ENCODE measurements around the gene C14orf180. TPM values are rescaled to one million over a fixed set of nuclear protein-coding genes. Genes with fewer than 3 reads are reported as not detected.

C14orf180 gene
- total and polyA plus RNA-seq, 2 donors (not counting 1 experiment from before 2014, with no cell fraction given): not detected

DNA sequence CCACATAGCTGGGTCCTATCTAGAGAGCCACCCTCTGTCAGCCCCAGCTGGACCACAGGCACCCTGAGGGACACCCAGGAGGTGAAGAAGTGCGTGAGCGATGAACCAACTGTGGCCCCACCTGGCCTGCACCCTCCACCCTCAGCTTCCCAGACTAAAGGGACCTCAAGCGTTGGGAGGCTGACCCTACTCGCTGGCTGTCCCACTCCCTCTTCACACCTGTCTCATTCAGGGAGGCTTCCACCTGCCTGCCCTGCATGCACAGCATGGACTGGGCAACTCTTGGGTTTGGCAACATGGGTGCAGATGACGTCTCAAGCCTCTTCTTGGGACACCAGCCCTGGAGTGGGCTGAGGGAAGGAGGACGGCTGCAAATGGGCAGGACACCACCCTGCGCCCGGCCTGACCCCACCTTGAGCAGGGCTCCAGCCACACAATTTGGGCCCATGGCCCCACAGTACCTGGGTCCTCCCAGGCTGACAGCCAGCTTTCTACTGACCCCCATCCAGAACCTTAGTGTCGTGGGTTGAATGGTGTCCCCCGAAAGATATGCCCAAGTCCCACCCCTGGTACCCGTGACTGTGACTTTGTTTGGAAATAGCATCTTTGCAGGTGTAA is 22.9 kb downstream of the C14orf180 start:
- Histone ChIP-seq H3K4me1 (ENCODE audit: control insufficient read depth, extremely low read depth, insufficient read depth, low read length) (no peaks in the 10 kb centered on the region), H3K79me2 (ENCODE audit: control insufficient read depth, insufficient read depth, low read length) (no peaks in the 10 kb centered on the region), H3K4me2 (ENCODE audit: extremely low read depth, insufficient read depth, low read length) (no peak overlapping the region), H3K27ac (ENCODE audit: insufficient read depth, low read length) (no peak overlapping the region), H3K9me3 (ENCODE audit: control insufficient read depth, insufficient read depth, low read depth, low read length) (no peaks in the 10 kb centered on the region), H2AFZ (ENCODE audit: low read length) (no peak overlapping the region), H3K4me3 (replicated peaks in 1 of 4; ENCODE audit: control extremely low read depth in 1 of 4, insufficient read depth in 1 of 4, low read depth in 3 of 4, low read length in 4 of 4) (no peak overlapping the region), H3K36me3 (ENCODE audit: control insufficient read depth, insufficient read depth, low read length) (no peaks in the 10 kb centered on the region), H3K27me3 (ENCODE audit: control insufficient read depth, insufficient read depth, low read length) (peaks cover 9% of the 10 kb centered on the region), H3K9ac (ENCODE audit: insufficient read depth, low read length) (no peak overlapping the region), H4K20me1 (ENCODE audit: control insufficient read depth, extremely low read depth, insufficient read depth, low read length) (no peaks in the 10 kb centered on the region)
- no peak for DNase-seq (ENCODE audit: low read depth in 2 of 2)
- TF ChIP-seq, protein P1, sequence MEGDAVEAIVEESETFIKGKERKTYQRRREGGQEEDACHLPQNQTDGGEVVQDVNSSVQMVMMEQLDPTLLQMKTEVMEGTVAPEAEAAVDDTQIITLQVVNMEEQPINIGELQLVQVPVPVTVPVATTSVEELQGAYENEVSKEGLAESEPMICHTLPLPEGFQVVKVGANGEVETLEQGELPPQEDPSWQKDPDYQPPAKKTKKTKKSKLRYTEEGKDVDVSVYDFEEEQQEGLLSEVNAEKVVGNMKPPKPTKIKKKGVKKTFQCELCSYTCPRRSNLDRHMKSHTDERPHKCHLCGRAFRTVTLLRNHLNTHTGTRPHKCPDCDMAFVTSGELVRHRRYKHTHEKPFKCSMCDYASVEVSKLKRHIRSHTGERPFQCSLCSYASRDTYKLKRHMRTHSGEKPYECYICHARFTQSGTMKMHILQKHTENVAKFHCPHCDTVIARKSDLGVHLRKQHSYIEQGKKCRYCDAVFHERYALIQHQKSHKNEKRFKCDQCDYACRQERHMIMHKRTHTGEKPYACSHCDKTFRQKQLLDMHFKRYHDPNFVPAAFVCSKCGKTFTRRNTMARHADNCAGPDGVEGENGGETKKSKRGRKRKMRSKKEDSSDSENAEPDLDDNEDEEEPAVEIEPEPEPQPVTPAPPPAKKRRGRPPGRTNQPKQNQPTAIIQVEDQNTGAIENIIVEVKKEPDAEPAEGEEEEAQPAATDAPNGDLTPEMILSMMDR (conservative IDR thresholded peaks at IDR 0.05 in 1 of 2, IDR thresholded peaks at IDR 0.05 in 1 of 2; ENCODE audit: low read depth in 1 of 2, low read length in 2 of 2): no peak
- TF ChIP-seq EZH2 (IDR thresholded peaks at IDR 0.05; ENCODE audit: low read length, missing control alignments): no peak

DNA sequence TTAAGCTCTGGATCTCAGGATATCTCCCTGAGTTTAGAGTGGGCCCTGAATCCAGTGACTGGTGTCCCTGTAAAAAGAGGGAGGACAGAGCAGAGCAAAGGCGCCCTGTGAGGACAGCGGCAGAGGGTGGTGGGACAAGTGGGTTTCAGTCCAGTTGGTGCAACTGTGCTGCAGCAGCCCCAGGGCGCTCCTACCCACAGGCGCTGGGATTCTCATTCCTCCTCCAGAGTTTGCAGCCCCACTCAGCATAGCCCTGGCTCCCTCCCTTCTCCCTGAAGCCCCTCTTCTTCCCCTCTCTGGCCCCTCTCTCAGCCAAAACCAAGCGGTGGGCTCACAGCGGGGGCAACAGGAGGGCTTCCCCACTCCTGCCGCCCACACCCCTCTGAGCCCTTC is 23.4 kb downstream of the C14orf180 start:
- TF ChIP-seq, protein P1 (conservative IDR thresholded peaks at IDR 0.05 in 1 of 2, IDR thresholded peaks at IDR 0.05 in 1 of 2; ENCODE audit: low read depth in 1 of 2, low read length in 2 of 2): no peak
- no peak for TF ChIP-seq EZH2 (IDR thresholded peaks at IDR 0.05; ENCODE audit: low read length, missing control alignments)

DNA sequence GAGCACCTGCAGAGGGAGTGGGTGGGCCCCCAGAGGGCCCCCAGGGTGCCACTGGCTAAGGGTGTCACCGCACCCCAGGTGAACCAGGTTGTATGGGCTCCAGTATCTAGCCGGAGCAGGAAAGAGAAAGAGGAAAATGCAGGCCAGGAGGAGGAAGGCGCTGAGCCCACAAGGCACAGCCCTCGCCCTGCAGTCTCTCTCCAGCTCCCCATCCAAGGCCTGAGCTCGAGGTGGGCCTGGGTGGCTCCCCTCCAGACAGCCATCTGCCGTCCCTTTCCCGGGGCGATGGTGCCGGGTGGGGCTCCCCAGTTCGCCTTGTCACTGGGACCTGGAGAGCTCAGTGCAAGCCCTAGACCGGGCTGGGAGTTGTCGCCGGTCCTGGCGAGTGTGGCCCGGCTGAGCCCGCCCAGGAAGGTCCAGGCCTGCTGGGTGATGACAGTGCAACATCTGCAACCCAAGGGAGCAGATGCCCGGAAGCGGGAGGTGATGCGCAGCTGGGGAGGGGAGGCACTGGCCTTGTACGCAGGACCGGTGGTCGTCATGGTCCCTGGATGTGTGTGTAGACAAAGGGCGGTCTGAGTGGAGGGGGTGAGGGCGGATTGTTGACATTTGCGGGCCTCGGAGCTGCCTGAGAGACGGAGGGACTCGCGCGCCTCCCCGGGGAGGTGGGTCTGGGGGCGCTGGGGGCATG is 24.3 kb downstream of the C14orf180 start:
- DNase-seq (ENCODE audit: low read depth in 2 of 2): no peak
- no peaks in the 10 kb centered on the region for H3K36me3 ChIP-seq (ENCODE audit: control insufficient read depth, insufficient read depth, low read length)
- H3K4me3 ChIP-seq (replicated peaks in 1 of 4; ENCODE audit: control extremely low read depth in 1 of 4, insufficient read depth in 1 of 4, low read depth in 3 of 4, low read length in 4 of 4): no peak overlapping the region
- peaks cover 9% of the 10 kb centered on the region for H3K27me3 ChIP-seq (ENCODE audit: control insufficient read depth, insufficient read depth, low read length)
- no peaks in the 10 kb centered on the region for H4K20me1 ChIP-seq (ENCODE audit: control insufficient read depth, extremely low read depth, insufficient read depth, low read length)
- H3K4me1 ChIP-seq (ENCODE audit: control insufficient read depth, extremely low read depth, insufficient read depth, low read length): no peaks in the 10 kb centered on the region
- H3K79me2 ChIP-seq (ENCODE audit: control insufficient read depth, insufficient read depth, low read length): no peaks in the 10 kb centered on the region
- no peak overlapping the region for H3K4me2 ChIP-seq (ENCODE audit: extremely low read depth, insufficient read depth, low read length)
- H2AFZ ChIP-seq (ENCODE audit: low read length): no peak overlapping the region
- TF ChIP-seq EZH2 (IDR thresholded peaks at IDR 0.05; ENCODE audit: low read length, missing control alignments): no peak
- TF ChIP-seq, protein P1 (conservative IDR thresholded peaks at IDR 0.05 in 1 of 2, IDR thresholded peaks at IDR 0.05 in 1 of 2; ENCODE audit: low read depth in 1 of 2, low read length in 2 of 2): no peak
- no peaks in the 10 kb centered on the region for H3K9me3 ChIP-seq (ENCODE audit: control insufficient read depth, insufficient read depth, low read depth, low read length)
- no peak overlapping the region for H3K27ac ChIP-seq (ENCODE audit: insufficient read depth, low read length)
- H3K9ac ChIP-seq (ENCODE audit: insufficient read depth, low read length): no peak overlapping the region

More for the DNA sequence above, 23.4 kb downstream of the C14orf180 start:
- H4K20me1 ChIP-seq (ENCODE audit: control insufficient read depth, extremely low read depth, insufficient read depth, low read length): no peaks in the 10 kb centered on the region
- no peaks in the 10 kb centered on the region for H3K9me3 ChIP-seq (ENCODE audit: control insufficient read depth, insufficient read depth, low read depth, low read length)
- peaks cover 9% of the 10 kb centered on the region for H3K27me3 ChIP-seq (ENCODE audit: control insufficient read depth, insufficient read depth, low read length)
- no peaks in the 10 kb centered on the region for H3K4me1 ChIP-seq (ENCODE audit: control insufficient read depth, extremely low read depth, insufficient read depth, low read length)
- no peak overlapping the region for H3K9ac ChIP-seq (ENCODE audit: insufficient read depth, low read length)
- no peak overlapping the region for H3K4me2 ChIP-seq (ENCODE audit: extremely low read depth, insufficient read depth, low read length)
- no peak overlapping the region for H2AFZ ChIP-seq (ENCODE audit: low read length)
- no peak overlapping the region for H3K27ac ChIP-seq (ENCODE audit: insufficient read depth, low read length)
- no peaks in the 10 kb centered on the region for H3K79me2 ChIP-seq (ENCODE audit: control insufficient read depth, insufficient read depth, low read length)
- DNase-seq (ENCODE audit: low read depth in 2 of 2): no peak
- no peak overlapping the region for H3K4me3 ChIP-seq (replicated peaks in 1 of 4; ENCODE audit: control extremely low read depth in 1 of 4, insufficient read depth in 1 of 4, low read depth in 3 of 4, low read length in 4 of 4)
- H3K36me3 ChIP-seq (ENCODE audit: control insufficient read depth, insufficient read depth, low read length): no peaks in the 10 kb centered on the region
